HG02943 (cell line): Measurements from ENCODE around the gene PIAS1.

Experiments used
- ATAC-seq: cut with Tn5 transposase; IDR thresholded peaks from one replicate; pipeline ENCODE4 v1.9.1; 2021; ENCODE audit warnings: mild to moderate bottlenecking, low read depth, moderate library complexity; ENCODE audit not compliant: unreplicated experiment

Gene PIAS1

DNA sequence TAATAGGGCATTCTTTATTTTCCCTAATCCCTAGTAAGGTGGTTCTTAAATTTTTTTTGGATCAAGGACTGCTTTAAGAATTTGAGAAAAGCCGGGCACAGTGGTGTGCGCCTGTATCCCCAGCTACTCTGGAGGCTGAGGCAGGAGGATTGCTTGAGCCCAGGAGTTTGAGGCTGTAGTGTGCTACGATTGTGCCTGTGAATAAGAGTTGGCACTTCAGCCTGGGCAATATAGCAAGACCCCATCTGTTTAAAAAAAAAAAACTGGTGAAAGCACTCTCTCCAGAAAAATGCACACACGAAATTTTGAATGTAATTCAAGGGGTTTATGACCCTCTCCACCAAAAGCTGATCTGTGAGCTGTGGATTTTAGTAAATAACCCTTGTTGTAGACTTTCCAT, 119.0 kb downstream of the PIAS1 start:
- no peak for ATAC-seq

DNA sequence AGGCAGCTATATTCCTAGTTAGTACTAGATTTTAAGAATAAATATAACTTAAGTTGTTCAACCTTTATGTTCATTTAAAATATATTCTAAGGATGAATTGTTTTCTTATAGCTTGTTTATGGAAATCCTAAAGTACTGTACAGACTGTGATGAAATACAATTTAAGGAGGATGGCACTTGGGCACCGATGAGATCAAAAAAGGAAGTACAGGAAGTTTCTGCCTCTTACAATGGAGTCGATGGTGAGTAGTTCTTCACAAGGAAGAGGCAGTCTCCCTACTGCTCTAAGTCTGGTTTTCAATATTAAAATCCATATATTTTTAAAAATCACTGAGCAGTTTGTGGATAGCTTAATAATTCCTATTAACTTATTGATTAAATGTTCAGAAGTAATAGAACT, 121.4 kb downstream of the PIAS1 start:
- no peak for ATAC-seq

DNA sequence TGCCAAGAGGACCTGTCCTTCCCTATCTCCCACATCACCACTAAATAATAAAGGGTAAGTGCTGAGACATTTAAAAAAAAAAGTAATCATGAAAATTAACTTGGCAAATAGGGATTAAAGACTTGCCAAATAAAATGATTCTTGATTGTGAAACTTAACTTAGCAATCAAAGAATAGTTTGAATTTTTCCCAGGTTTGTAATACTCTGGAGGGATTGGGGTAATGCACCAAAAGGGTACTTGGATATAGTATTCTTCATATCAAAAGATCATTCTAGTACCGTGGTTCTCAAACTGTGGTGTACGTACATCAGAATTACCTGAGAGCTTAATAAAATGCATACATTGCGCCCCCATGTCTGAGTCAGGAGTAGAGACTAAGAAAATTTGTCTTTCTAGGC, 122.5 kb downstream of the PIAS1 start:
- ATAC-seq, result no peak

DNA sequence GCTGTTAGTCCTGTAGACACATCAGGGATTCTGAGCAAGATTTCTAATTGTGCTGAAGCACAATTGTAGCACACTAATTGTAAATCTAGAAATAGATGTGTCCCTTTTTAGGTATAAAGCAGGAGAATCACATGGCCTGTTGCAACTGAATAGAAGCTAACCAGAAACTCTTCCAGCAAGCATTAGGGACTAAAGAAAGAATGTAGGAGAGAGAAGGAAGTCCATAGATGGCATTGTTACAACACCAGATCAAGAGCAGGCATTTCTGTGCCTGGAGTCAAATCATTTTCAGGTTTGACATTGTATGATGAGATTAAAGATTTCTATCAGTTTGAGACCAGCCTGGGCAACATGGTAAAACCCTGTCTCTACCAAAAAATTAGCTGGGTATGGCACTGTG, 123.6 kb downstream of the PIAS1 start:
- no peak for ATAC-seq

DNA sequence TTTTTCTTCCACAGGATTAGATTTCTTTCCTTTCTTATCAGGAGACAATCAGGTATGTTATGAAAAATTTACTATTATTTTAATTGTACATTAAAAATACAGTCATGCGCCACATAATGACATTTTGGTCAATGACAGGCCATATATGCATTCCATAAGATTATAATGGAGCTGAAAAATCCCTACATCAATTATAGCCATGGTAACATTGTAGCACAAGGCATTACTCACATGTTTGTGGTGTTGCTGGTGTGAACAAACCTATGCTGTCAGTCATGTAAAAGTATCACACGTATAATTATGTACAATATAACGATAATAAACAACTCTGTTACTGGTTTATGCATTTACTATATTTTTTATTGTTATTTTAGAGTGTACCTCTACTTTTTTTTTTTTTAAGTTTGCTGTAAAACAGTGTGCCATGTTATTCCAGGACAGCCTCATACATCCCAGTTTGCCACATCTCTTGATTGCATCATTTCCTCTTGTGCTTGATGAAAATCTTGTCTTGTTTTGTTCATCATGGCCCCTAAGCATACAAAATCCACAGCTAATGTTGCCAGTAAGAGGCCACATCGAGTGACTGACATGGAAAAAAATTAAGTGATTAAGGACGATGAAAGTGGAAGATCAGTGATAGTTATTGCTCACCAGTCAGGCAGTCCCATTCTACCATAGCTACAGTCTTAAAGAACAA, 129.7 kb downstream of the PIAS1 start:
- ATAC-seq, result no peak

DNA sequence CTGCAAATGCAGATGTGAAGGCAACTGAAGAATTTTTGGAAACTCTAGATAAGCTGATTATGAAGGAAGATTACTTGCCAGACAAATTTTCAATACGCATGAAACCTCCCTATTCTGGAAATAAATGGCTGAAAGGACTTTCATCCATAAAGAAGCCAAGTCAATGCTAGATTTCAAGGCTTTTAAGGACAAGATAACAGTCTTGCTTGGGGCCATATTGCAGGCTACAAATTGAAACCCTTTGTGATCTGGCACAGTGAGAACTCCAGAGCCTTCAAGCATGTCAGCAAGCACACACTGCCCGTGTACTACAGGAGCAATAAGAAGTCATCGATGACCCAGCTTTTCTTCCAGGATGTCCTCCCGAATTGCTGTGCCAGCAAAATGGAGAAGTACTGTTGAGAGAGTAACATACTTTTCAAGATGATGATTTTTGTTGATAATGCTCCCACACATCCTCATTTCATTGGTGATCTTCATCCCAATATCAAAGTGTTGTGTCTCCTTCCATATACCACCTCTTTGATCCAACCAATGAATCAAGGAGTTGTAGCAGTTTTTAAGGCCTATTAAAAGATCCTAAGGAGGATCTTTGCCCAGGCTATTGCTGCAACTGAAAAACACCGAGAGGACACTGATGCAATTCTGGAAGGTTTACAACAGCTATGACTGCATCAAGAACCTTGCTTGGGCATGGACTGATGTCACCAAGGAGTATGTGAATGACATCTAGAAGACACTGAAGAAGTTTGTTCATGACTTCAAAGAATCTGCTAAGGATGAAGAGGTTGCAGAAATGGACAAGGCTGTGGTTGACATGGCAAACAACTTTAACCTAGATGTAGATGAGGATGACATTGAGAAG, 130.7 kb downstream of the PIAS1 start:
- ATAC-seq, result no peak

DNA sequence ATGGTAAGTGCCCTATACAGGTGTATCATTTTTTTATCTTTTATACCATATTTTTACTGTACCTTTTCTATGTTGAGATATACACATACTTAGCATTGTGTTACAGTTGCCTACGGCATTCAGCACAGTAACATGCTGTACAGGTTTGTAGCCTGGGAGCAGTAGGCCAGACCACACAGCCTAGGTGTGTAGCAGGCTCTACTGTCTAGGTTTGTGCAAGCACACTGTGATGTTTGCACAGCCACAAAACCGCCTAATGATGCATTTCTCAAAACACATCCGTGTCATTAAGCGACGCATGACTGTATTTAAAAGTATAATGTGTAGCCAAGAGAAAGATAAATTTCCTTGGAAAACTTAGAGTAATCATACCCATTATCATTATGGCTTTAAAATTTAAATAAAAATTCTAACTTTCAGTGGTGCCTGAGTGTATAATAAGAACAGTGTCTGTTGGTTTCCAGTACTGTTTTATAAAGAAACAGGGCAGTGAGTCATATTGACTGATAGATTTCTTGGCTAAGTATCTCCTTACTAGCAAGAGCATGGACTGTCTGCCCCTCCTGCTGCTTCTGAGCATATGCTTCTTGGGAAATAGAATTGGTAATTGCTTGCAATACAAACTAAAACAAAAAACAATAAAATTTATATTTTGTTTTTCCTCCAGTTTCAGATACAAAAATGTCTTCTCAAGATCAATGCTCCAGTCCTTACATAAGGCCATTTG, 132.7 kb downstream of the PIAS1 start:
- ATAC-seq, result no peak

DNA sequence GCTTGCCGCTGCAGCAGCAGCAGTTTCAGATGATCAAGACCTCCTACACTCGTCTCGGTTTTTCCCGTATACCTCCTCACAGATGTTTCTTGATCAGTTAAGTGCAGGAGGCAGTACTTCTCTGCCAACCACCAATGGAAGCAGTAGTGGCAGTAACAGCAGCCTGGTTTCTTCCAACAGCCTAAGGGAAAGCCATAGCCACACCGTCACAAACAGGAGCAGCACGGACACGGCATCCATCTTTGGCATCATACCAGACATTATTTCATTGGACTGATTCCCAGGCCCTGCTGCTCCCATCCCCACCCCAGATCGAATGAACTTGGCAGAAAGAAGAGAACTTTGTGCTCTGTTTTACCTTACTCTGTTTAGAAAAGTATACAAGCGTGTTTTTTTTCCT, 133.4 kb downstream of the PIAS1 start:
- ATAC-seq, result no peak

DNA sequence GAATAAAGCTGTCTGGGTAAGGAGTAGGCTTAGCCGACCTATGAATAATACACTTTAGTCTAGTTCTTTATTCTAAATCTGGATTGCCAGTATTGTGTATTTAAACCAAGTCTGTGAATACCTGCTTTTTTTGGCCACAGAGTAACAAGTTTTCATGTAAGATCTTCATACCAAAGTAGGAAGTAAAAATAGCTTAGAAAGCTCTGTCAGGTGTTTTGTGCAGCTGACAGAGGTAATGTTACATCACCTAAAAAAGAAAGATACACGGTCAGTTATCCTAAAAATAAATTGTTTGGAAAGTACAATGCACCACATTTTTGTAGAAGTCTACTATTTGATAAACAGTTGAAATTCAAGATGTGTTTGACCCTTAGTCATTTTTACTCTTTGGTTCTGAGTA, 134.5 kb downstream of the PIAS1 start:
- ATAC-seq, result no peak

DNA sequence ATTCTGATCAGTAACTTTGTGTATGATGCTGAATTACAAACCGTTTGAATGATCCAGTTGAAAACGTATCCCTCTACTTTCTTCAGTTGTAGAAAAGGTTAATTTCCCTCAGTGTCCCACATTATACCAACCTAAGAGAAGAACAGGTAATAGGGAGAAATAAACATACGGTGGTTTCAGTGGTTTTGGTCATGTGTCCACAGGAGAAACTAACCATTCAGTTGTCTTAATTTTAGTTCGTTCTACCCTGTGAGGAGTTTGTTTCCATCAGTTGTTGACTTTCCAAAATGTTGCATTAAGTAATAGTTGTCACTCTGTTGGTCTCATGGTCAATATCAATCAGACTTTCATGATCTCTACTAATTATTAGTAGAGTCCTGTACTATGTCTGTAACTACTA, 135.9 kb downstream of the PIAS1 start:
- ATAC-seq, result no peak

DNA sequence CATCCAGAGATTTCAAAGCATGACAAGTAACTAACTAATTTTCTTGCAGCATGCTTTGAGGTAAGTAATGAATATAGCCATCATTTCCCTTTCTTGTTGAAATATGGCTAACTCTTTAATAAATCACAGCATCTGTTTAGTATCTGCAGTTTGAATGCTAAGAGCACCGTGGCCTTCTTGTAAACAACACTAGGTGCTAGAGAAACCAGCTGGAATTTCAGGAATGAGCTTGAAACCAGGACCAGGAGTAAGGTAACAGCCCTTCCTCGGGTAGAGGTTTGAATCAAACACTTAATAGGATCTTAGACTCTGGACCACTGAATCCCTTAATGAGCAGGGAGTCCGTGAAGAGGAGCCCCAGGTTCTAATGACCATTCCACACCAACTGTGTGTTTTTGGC, 137.4 kb downstream of the PIAS1 start:
- no peak for ATAC-seq

DNA sequence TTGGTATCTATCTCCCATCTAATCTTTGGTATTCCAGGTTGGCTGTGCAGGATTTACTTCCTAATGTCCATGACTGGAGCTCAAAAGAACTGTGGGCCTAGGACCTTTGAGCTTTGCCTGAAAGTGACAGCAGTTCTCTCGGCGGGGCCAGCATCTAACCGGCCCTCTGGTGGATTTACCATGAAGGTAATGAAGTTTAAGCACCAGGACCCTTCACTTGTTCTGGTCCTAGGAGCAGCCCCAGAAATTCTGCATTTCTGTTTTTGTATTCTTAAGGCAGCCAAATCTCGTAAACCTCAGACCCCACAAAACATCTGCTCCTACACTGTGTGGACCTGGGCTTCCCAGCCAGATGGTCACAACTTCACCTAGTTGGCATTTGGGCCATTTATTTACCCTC, 138.0 kb downstream of the PIAS1 start:
- ATAC-seq, result no peak

DNA sequence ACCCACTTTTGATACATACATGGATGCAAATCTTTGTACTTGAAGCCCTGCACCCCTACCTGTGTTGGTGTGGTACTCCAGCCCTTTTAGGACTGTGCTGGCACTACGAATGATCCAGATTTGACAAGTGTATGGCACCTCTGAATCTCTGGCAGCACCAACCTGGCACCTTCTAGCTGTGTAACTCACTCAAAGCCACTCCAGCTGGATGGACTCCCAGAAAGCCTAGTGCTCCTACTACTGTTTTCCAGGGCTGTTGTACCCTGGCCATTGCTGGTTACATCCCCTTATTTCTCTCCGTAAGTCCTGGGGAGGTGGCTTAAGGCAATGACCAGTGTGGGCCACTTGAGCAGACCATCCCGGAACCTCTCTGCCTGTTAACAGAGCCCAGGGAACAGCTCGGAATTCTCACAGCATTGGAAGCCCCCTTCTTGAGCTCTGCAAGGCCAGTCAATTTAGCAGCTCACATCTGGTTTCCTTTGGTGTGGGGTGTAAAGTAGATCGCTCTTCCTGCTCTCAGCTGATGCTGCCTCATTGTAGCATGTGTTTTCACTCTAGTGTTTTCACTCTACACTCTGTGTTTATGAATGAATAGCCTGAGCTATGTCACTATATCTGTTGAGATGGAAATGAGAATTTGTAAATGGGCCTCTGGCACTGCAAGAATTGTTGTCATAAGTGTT, 138.8 kb downstream of the PIAS1 start:
- ATAC-seq, result no peak

DNA sequence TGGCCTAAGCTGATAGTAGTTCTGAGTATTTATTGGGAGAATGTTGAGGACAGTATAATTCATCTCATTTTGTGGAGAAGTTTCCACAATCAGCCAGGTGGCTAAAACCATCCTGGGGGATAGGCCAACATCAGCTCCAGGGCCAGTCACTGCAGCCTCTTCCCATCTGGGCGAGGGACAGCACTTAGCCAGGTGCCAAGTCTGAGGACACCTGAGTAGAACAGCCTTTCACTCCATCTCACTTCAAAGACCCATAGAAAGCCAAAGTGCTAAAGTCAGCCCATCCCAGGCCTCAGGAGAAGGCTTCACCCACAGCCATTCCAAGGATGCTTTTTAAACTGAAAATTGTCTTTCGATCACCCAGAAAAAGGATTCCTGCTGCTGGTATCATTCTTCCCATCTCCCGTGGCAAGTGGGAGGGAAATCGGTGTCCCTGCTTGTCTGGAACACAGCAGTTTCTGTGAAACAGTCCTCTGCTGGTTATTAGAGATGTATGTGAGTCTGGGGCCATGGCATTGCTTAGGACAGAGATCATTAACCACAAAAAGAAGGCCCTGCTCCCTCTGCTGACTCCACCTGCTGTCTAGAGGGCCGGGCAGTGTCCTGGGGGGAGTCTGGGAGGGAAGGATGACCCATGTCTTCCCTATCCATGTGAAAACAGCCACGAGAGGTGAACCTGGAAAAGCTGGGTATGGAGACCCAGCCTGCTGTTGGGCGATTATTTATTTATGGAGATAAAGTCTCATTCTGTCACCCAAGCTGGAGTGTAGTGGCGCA, 141.4 kb downstream of the PIAS1 start:
- no peak for ATAC-seq

DNA sequence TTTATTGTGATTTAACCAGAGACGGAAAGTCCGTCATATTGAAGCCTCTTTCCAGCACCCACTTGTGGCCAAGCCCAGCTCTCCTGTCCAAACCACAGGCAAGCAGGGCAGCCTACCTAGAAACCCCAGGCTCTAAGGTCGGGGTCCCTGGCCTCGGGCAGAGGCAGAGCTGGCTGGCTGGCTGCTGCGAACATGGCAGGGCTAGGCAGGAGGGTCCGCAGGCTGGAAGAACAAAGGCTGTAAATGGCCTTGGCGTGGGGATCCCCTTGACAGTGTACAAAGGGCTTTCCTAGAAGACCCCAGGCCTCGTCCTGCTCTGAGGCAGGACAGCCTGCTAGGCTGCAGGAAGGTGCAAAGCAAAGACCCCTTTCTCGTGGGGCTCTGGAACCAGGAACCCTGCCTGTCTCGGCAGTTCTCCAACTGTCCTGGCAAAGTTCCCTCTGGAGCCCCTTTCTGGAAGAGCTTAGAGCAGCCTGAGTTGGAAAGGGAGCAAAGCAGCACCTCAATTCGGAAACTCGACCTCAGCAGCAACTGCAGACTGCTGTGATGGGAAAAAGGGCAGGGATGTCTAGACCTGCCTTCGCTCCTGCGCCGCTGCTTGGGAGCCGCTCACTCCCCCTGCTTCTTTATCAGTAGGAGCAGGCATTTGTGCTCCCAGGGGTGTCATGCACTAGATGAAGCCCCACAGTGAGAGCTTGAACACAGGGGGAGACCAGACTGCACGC, 142.5 kb downstream of the PIAS1 start:
- no peak for ATAC-seq

DNA sequence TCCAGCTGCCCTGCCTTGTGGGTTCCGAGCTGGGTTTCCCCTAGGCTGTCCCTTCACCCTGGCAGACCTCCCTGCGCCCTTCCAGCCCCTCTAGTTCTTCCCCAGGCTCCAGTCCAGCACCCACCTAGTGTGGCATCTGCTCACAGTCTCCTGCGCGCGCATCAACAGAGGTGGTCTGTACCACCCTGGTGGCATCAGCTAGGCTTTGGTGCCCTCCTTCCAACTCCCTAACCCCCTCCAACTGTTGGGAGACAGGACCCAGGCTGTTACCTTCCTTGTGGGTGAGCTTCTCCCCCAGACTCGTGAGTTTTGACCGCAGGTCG, 143.0 kb downstream of the PIAS1 start:
- ATAC-seq, result no peak

DNA sequence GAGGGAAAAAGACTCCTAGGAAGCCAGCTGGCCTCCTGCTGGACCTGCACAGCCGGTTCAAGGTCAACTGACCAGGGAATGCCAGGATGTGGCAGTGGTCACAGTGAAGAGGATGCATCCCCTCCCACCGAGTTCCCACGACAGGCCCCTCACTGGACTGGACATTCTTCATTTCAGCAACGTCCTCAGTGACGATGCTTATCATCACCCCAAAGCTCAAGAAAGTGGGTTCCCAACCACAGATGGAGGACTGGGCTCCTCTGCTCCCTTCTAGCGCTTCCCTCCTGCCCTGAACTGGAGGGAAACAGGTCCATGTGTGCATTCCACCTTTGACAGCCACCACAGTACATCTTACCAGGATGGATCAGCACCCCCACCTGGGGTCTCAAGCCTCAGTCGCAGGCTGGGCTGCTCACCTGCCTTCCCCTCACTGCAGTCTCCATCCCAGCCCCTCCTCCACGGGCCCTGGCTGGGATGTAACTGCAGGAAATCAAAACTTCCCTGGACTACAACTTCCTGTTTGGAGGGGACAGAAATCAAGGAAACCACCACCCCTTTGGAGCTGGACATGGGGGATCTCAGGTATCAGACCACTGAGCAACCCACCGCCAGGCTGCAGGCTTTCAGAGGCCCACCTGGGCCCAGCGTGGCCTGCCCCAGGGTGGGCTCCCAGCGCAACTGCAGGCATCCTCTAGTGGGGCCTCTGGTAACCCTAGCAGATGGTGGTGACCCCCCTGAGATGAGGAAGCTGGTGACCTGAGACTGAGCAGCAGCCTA, 143.7 kb downstream of the PIAS1 start:
- ATAC-seq, result no peak

DNA sequence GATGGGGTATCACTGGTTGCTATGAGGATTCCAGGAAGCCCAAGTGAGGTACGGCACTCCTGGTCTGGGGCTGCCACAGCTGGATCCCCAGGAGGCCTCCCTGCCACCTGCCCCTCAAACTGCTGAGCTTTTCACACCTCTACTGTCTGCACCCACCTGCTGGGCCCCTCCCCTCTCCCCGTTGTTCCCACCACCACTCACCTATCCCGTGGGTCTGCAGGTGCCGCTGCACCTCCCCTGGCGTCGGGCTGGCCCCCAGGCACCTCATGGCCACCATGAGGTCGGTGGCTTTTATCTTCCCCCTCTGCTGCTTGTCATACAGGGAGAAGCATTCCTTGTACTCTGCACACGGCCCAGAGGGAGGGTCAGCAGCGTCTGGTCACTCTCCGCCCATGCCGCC, 145.2 kb downstream of the PIAS1 start:
- no peak for ATAC-seq
